Activated CD4-positive, alpha-beta memory T cell treated with anti-CD3 and anti-CD28 coated beads, Interleukin-2, amount 10 ng/mL, durations not matched to agents 7 days and 5 days (primary cell): ENCODE data around the gene BABAM2. TPM values are rescaled to one million over a fixed set of nuclear protein-coding genes. Genes with fewer than 3 reads are reported as not detected.
A peak's percentile ranks its signal among the peaks of the same experiment; 100 is the strongest.
"Not testable (repeated sequence)": the region's sequence is repeated elsewhere in the genome, so short reads cannot be mapped to it uniquely, and the experiment has no call there.

Experiments
- CTCF ChIA-PET: fragments of 350-600 bp; sonication (Branson Sonifier 250); formaldehyde crosslinking; loops from one replicate; lab custom pipeline; 2021; ENCODE audit warnings: antibody characterized with exemption, inconsistent platforms; lab: Charles Lee
- POLR2A ChIA-PET: fragments of 350-600 bp; sonication (Branson Sonifier 250); formaldehyde crosslinking; loops from one replicate; lab custom pipeline; 2021; ENCODE audit warnings: antibody characterized with exemption; lab: Charles Lee
- DNase-seq: peaks from one replicate; pipeline ENCODE4 v3.0.0-alpha.2; 2020
- H3K27ac Mint-ChIP-seq: one replicate; pipeline ENCODE4 v1.8.0; 2021; ENCODE audit warnings: mild to moderate bottlenecking, mixed read lengths
- H3K27me3 Mint-ChIP-seq: one replicate; pipeline ENCODE4 v1.8.0; 2021; ENCODE audit warnings: mixed read lengths
- H3K36me3 Mint-ChIP-seq: one replicate; pipeline ENCODE4 v1.8.0; 2021; ENCODE audit warnings: low read depth, mixed read lengths
- H3K4me1 Mint-ChIP-seq: one replicate; pipeline ENCODE4 v1.8.0; 2021; ENCODE audit warnings: mixed read lengths
- H3K4me3 Mint-ChIP-seq: one replicate; pipeline ENCODE4 v1.8.0; 2021; ENCODE audit warnings: mild to moderate bottlenecking, mixed read lengths
- H3K9me3 Mint-ChIP-seq: one replicate; pipeline ENCODE4 v1.8.0; 2021; ENCODE audit warnings: mixed read lengths
- total RNA-seq, 2 experiments: library from RNA; stranded (reverse); gene quantifications; one replicate each; pipeline ENCODE4 v1.2.3, GENCODE V29; 2021

Gene BABAM2
- total RNA-seq, 2 experiments from 2014 or later = 51.4 to 56.6 TPM

GRCh38 chr2:28257182-28257581 is 366.7 kb downstream of the BABAM2 start:
- ChIA-PET POLR2A (interaction anchor here (1.2 kb wide), 1 partner anchor 133 kb away, joined by 3 read pairs; no protein-coding TSS in a partner anchor), CTCF (no interaction called here)
- Mint-ChIP-seq H3K4me1 (peaks cover 31% of the 10 kb centered on the region), H3K4me3 (no peak overlapping the region), H3K27ac (no peak overlapping the region), H3K36me3 (peaks cover 18% of the 10 kb centered on the region), H3K9me3 (no peaks in the 10 kb centered on the region), H3K27me3 (no peaks in the 10 kb centered on the region)
- DNase-seq = no peak

GRCh38 chr2:28259226-28259625 is 368.7 kb downstream of the BABAM2 start:
- Mint-ChIP-seq H3K36me3 (peaks cover 14% of the 10 kb centered on the region), H3K4me1 (peaks cover 11% of the 10 kb centered on the region)
- DNase-seq, H3K9me3 Mint-ChIP-seq, CTCF ChIA-PET, H3K4me3 Mint-ChIP-seq, H3K27me3 Mint-ChIP-seq, H3K27ac Mint-ChIP-seq: not testable (repeated sequence)
- POLR2A ChIA-PET = interaction anchor here (0.7 kb wide), 1 partner anchor 132 kb away, joined by 3 read pairs; no protein-coding TSS in a partner anchor

GRCh38 chr2:28263690-28264089 is 373.2 kb downstream of the BABAM2 start:
- DNase-seq = no peak
- Mint-ChIP-seq H3K27ac (no peak overlapping the region), H3K4me1 (peaks cover 9% of the 10 kb centered on the region), H3K27me3 (no peaks in the 10 kb centered on the region), H3K9me3 (no peaks in the 10 kb centered on the region), H3K4me3 (no peak overlapping the region), H3K36me3 (peaks cover 21% of the 10 kb centered on the region)
- POLR2A ChIA-PET = no interaction called here
- CTCF ChIA-PET = no interaction called here

GRCh38 chr2:28267282-28267681 is 376.8 kb downstream of the BABAM2 start:
- no peak overlapping the region for H3K4me3 Mint-ChIP-seq
- no peak overlapping the region for H3K27ac Mint-ChIP-seq
- H3K27me3 Mint-ChIP-seq = no peaks in the 10 kb centered on the region
- no peak for DNase-seq
- peaks cover 26% of the 10 kb centered on the region for H3K36me3 Mint-ChIP-seq
- CTCF ChIA-PET = no interaction called here
- POLR2A ChIA-PET = no interaction called here
- H3K9me3 Mint-ChIP-seq = no peaks in the 10 kb centered on the region
- H3K4me1 Mint-ChIP-seq = peaks cover 34% of the 10 kb centered on the region

GRCh38 chr2:28268386-28268785 is 377.9 kb downstream of the BABAM2 start:
- no peak overlapping the region for H3K27ac Mint-ChIP-seq
- H3K9me3 Mint-ChIP-seq = no peaks in the 10 kb centered on the region
- peaks cover 32% of the 10 kb centered on the region for H3K36me3 Mint-ChIP-seq
- ChIA-PET CTCF (no interaction called here), POLR2A (no interaction called here)
- no peak for DNase-seq
- no peaks in the 10 kb centered on the region for H3K27me3 Mint-ChIP-seq
- H3K4me1 Mint-ChIP-seq = peaks cover 43% of the 10 kb centered on the region
- no peak overlapping the region for H3K4me3 Mint-ChIP-seq

- peaks cover 50% of the 10 kb centered on the region for H3K4me1 Mint-ChIP-seq
- DNase-seq = no peak
- CTCF ChIA-PET = no interaction called here
- POLR2A ChIA-PET = interaction anchor here (1.4 to 5.9 kb wide), 3 partner anchors 16 to 123 kb away, joined by 4 to 34 read pairs (median 4); partner anchors contain the start of gene FOSL2
- H3K27me3 Mint-ChIP-seq = no peaks in the 10 kb centered on the region
- H3K36me3 Mint-ChIP-seq = peaks cover 35% of the 10 kb centered on the region
- no peaks in the 10 kb centered on the region for H3K9me3 Mint-ChIP-seq
- H3K27ac Mint-ChIP-seq = no peak overlapping the region
- no peak overlapping the region for H3K4me3 Mint-ChIP-seq
Measured at GRCh38 chr2:28269019-28269784, 378.7 kb downstream of the BABAM2 start.

GRCh38 chr2:28270456-28271152 is 380.1 kb downstream of the BABAM2 start:
- H3K9me3 Mint-ChIP-seq = no peaks in the 10 kb centered on the region
- no peak overlapping the region for H3K4me3 Mint-ChIP-seq
- ChIA-PET CTCF (no interaction called here), POLR2A (interaction anchor here (1.4 to 5.9 kb wide), 3 partner anchors 18 to 121 kb away, joined by 4 to 34 read pairs (median 4); partner anchors contain the start of gene FOSL2)
- DNase-seq = no peak
- H3K27ac Mint-ChIP-seq = no peak overlapping the region
- peaks cover 64% of the 10 kb centered on the region for H3K4me1 Mint-ChIP-seq
- H3K36me3 Mint-ChIP-seq = peaks cover 33% of the 10 kb centered on the region
- H3K27me3 Mint-ChIP-seq = no peaks in the 10 kb centered on the region

- H3K4me3 Mint-ChIP-seq = no peak overlapping the region
- DNase-seq = no peak
- no peaks in the 10 kb centered on the region for H3K9me3 Mint-ChIP-seq
- no peaks in the 10 kb centered on the region for H3K27me3 Mint-ChIP-seq
- POLR2A ChIA-PET = interaction anchor here (1.9 to 5.9 kb wide), 2 partner anchors 20 to 120 kb away, joined by 8 to 34 read pairs; partner anchors contain the start of gene FOSL2
- CTCF ChIA-PET = no interaction called here
- peaks cover 72% of the 10 kb centered on the region for H3K4me1 Mint-ChIP-seq
- peaks cover 31% of the 10 kb centered on the region for H3K36me3 Mint-ChIP-seq
- peak overlapping the region; percentile 7 for H3K27ac Mint-ChIP-seq
Measured at GRCh38 chr2:28271231-28271918, 380.8 kb downstream of the BABAM2 start.

- no peak for DNase-seq
- peak overlapping the region; percentile 7 for H3K27ac Mint-ChIP-seq
- no peaks in the 10 kb centered on the region for H3K9me3 Mint-ChIP-seq
- H3K4me3 Mint-ChIP-seq = no peak overlapping the region
- ChIA-PET CTCF (interaction anchor here (0.7 to 0.8 kb wide), 2 partner anchors 17 to 19 kb away, joined by 3 read pairs; no protein-coding TSS in a partner anchor), POLR2A (interaction anchor here (1.2 to 5.9 kb wide), 3 partner anchors 20 to 120 kb away, joined by 3 to 34 read pairs (median 8); partner anchors contain the start of gene FOSL2)
- peaks cover 29% of the 10 kb centered on the region for H3K36me3 Mint-ChIP-seq
- H3K27me3 Mint-ChIP-seq = no peaks in the 10 kb centered on the region
- H3K4me1 Mint-ChIP-seq = peaks cover 77% of the 10 kb centered on the region
Measured at GRCh38 chr2:28271919-28272250, 381.4 kb downstream of the BABAM2 start.

- Mint-ChIP-seq H3K27ac (peak overlapping the region; percentile 8), H3K9me3 (no peaks in the 10 kb centered on the region), H3K27me3 (no peaks in the 10 kb centered on the region), H3K4me3 (no peak overlapping the region), H3K4me1 (peaks cover 72% of the 10 kb centered on the region), H3K36me3 (peaks cover 30% of the 10 kb centered on the region)
- POLR2A ChIA-PET = interaction anchor here (3.5 to 5.9 kb wide), 2 partner anchors 22 to 118 kb away, joined by 34 to 36 read pairs; partner anchors contain the start of gene FOSL2
- peak; percentile 26 for DNase-seq
- CTCF ChIA-PET = interaction anchor here (1.1 kb wide), 2 partner anchors 73 to 179 kb away, joined by 3 to 4 read pairs; no protein-coding TSS in a partner anchor
Measured at GRCh38 chr2:28273751-28274150, 383.2 kb downstream of the BABAM2 start.

- ChIA-PET CTCF (interaction anchor here (0.7 to 1.9 kb wide), 7 partner anchors 20 to 418 kb away, joined by 3 to 6 read pairs (median 4); no protein-coding TSS in a partner anchor), POLR2A (interaction anchor here (0.6 to 5.9 kb wide), 6 partner anchors 23 to 313 kb away, joined by 3 to 36 read pairs (median 12); partner anchors contain the start of gene FOSL2)
- peak; percentile 19 for DNase-seq
- peaks cover 31% of the 10 kb centered on the region for H3K36me3 Mint-ChIP-seq
- H3K9me3 Mint-ChIP-seq = no peaks in the 10 kb centered on the region
- no peak overlapping the region for H3K4me3 Mint-ChIP-seq
- peak overlapping the region; percentile 24 for H3K27ac Mint-ChIP-seq
- no peaks in the 10 kb centered on the region for H3K27me3 Mint-ChIP-seq
- peaks cover 68% of the 10 kb centered on the region for H3K4me1 Mint-ChIP-seq
Measured at GRCh38 chr2:28274911-28275685, 384.6 kb downstream of the BABAM2 start.
